B cell (primary cell): ENCODE results near the gene ZNF575.
A peak's percentile ranks its signal among the peaks of the same experiment; 100 is the strongest.

Experiments
- CTCF ChIP-seq: fragments of 200-600 bp; IDR thresholded peaks from one replicate; pipeline ENCODE4 v1.8.0; 2022; ENCODE audit warnings: antibody characterized with exemption, mild to moderate bottlenecking
- EZH2 ChIP-seq: IDR thresholded peaks from 2 replicates; pipeline ENCODE4 v1.6.1; 2012; ENCODE audit warnings: borderline replicate concordance, low read depth, mild to moderate bottlenecking, moderate library complexity, low read length; ENCODE audit not compliant: insufficient read depth, poor library complexity, severe bottlenecking

GRCh38 chr19:43534816-43535761 lies 2.1 kb downstream of the ZNF575 start:
- TF ChIP-seq CTCF (peak; percentile 53), EZH2 (no peak)
